HG03175 (cell line): ENCODE measurements around the gene CLDN19.
"Not testable (repeated sequence)": the region's sequence is repeated elsewhere in the genome, so short reads cannot be mapped to it uniquely, and the experiment has no call there.

Source experiments
- ATAC-seq: cut with Tn5 transposase; IDR thresholded peaks from one replicate; pipeline ENCODE4 v1.9.1; 2021; ENCODE audit warnings: mild to moderate bottlenecking, moderate library complexity; ENCODE audit not compliant: unreplicated experiment

CLDN19 gene

GRCh38 chr1:42761567-42761966, 21.5 kb upstream of the CLDN19 start:
- no peak for ATAC-seq

- no peak for ATAC-seq
Observed at GRCh38 chr1:42759114-42759513, 19.1 kb upstream of the CLDN19 start.

GRCh38 chr1:42758641-42759040, 18.6 kb upstream of the CLDN19 start:
- ATAC-seq = no peak

- no peak for ATAC-seq
Observed at GRCh38 chr1:42757892-42758275, 17.8 kb upstream of the CLDN19 start.

GRCh38 chr1:42756956-42757891, 17.2 kb upstream of the CLDN19 start:
- no peak for ATAC-seq

- no peak for ATAC-seq
Observed at GRCh38 chr1:42753070-42753469, 13.0 kb upstream of the CLDN19 start.

GRCh38 chr1:42752284-42752683, 12.2 kb upstream of the CLDN19 start:
- no peak for ATAC-seq

- ATAC-seq = not testable (repeated sequence)
Observed at GRCh38 chr1:42751511-42752070, 11.6 kb upstream of the CLDN19 start.

- no peak for ATAC-seq
Observed at GRCh38 chr1:42750041-42750440, 10.0 kb upstream of the CLDN19 start.

- ATAC-seq = no peak
Observed at GRCh38 chr1:42748461-42749410, 8.7 kb upstream of the CLDN19 start.

- ATAC-seq = no peak
Observed at GRCh38 chr1:42748021-42748420, 8.0 kb upstream of the CLDN19 start.

GRCh38 chr1:42747125-42747524, 7.1 kb upstream of the CLDN19 start:
- ATAC-seq = no peak

- ATAC-seq = no peak
Observed at GRCh38 chr1:42746436-42747105, 6.5 kb upstream of the CLDN19 start.

- no peak for ATAC-seq
Observed at GRCh38 chr1:42745851-42746250, 5.8 kb upstream of the CLDN19 start.

GRCh38 chr1:42744148-42744413, 4.0 kb upstream of the CLDN19 start:
- ATAC-seq = no peak

GRCh38 chr1:42743317-42744147, 3.5 kb upstream of the CLDN19 start:
- ATAC-seq = no peak

GRCh38 chr1:42742617-42743316, 2.7 kb upstream of the CLDN19 start:
- no peak for ATAC-seq

GRCh38 chr1:42742141-42742540, 2.1 kb upstream of the CLDN19 start:
- no peak for ATAC-seq

- no peak for ATAC-seq
Observed at GRCh38 chr1:42741706-42742105, 1.7 kb upstream of the CLDN19 start.
